Neural progenitor cell (in vitro differentiated cells): ENCODE results near the gene CPEB1.

ENCODE experiments used
- CTCF ChIP-seq: fragments of 200-600 bp; sonication (generic); IDR thresholded peaks from 2 replicates; pipeline ENCODE4 v1.5.1; 2017; ENCODE audit warnings: antibody characterized with exemption, mild to moderate bottlenecking
- EZH2 ChIP-seq: fragments of 200-600 bp; sonication (generic); IDR thresholded peaks from 2 replicates; pipeline ENCODE4 v1.6.1; 2017; ENCODE audit warnings: antibody characterized with exemption, mild to moderate bottlenecking, moderate library complexity
- EZH2phosphoT487 ChIP-seq: fragments of 200-600 bp; sonication (generic); IDR thresholded peaks from 2 replicates; pipeline ENCODE4 v1.6.1; 2017; ENCODE audit warnings: antibody characterized with exemption

GRCh38 chr15:82585072-82585471, 62.1 kb downstream of the CPEB1 start:
- TF ChIP-seq CTCF: peak; percentile 40
- no peak for TF ChIP-seq EZH2
- TF ChIP-seq EZH2phosphoT487: no peak
